HepG2 (cell line): Measurements from ENCODE around the gene JAGN1. TPM values are rescaled to one million over a fixed set of nuclear protein-coding genes. Genes with fewer than 3 reads are reported as not detected.

Experiments used
- HBP1 ChIP-seq: IDR thresholded peaks from 2 replicates; pipeline ENCODE4 v1.6.1; 2016; ENCODE audit warnings: low read depth, control low read depth
- HNF1B ChIP-seq: sonication (generic); formaldehyde crosslinking; IDR thresholded peaks from 2 replicates; pipeline ENCODE4 v1.5.1; 2020; ENCODE audit warnings: mild to moderate bottlenecking, moderate library complexity, missing genetic modification reagents
- IKZF1 ChIP-seq: fragments of 450-650 bp; IDR thresholded peaks from 2 replicates; pipeline ENCODE4 v1.7.1; 2016
- NFAT5 ChIP-seq: sonication (generic); formaldehyde crosslinking; IDR thresholded peaks from 2 replicates; pipeline ENCODE4 v1.4.0; 2020; ENCODE audit warnings: missing genetic modification reagents
- NR2F1 ChIP-seq, 2 experiments: fragments of 450-650 bp in 1 of 2; formaldehyde crosslinking in 1 of 2; IDR thresholded peaks; 2 replicates each; pipeline versions ENCODE4 v1.5.0 to v1.6.1; 2016 to 2020; ENCODE audit warnings: mild to moderate bottlenecking in 1 of 2, missing compliant biosample characterization in 1 of 2, missing genetic modification reagents in 1 of 2, moderate library complexity in 1 of 2
- RCOR2 ChIP-seq: IDR thresholded peaks from 2 replicates; pipeline ENCODE4 v1.6.1; 2016; ENCODE audit warnings: missing biosample characterization, missing genetic modification reagents
- SMAD3 ChIP-seq: sonication (generic); formaldehyde crosslinking; IDR thresholded peaks from 2 replicates; pipeline ENCODE4 v1.4.0; 2020; ENCODE audit warnings: missing genetic modification reagents
- SRF ChIP-seq: IDR thresholded peaks from 2 replicates; pipeline ENCODE4 v1.6.1; 2011; ENCODE audit warnings: mild to moderate bottlenecking, low read depth, low read length, moderate library complexity
- TFDP2 ChIP-seq: sonication (generic); formaldehyde crosslinking; IDR thresholded peaks from 2 replicates; pipeline ENCODE4 v1.4.0; 2020; ENCODE audit warnings: missing genetic modification reagents
- TSC22D2 ChIP-seq: sonication (generic); formaldehyde crosslinking; IDR thresholded peaks from 2 replicates; pipeline ENCODE4 v1.5.1; 2020; ENCODE audit warnings: missing genetic modification reagents, mild to moderate bottlenecking, borderline replicate concordance
- ZNF17 ChIP-seq: sonication (generic); formaldehyde crosslinking; IDR thresholded peaks from 2 replicates; pipeline ENCODE4 v1.5.0; 2020; ENCODE audit warnings: mild to moderate bottlenecking, missing genetic modification reagents
- ZNF317 ChIP-seq: sonication (generic); formaldehyde crosslinking; IDR thresholded peaks from 2 replicates; pipeline ENCODE4 v1.5.0; 2020; ENCODE audit warnings: mild to moderate bottlenecking, missing genetic modification reagents
- ZNF354B ChIP-seq: sonication (generic); formaldehyde crosslinking; IDR thresholded peaks from 2 replicates; pipeline ENCODE4 v1.8.0; 2022; ENCODE audit warnings: mild to moderate bottlenecking, missing genetic modification reagents
- ZNF749 ChIP-seq: sonication (generic); formaldehyde crosslinking; IDR thresholded peaks from 2 replicates; pipeline ENCODE4 v1.8.0; 2022; ENCODE audit warnings: mild to moderate bottlenecking, missing genetic modification reagents, moderate library complexity, borderline replicate concordance
- ZNF891 ChIP-seq: sonication (generic); formaldehyde crosslinking; IDR thresholded peaks from 2 replicates; pipeline ENCODE4 v1.5.0; 2020; ENCODE audit warnings: mild to moderate bottlenecking, missing genetic modification reagents
- polyA plus RNA-seq, 8 experiments: library from polyadenylated mRNA; depleted of rRNA in 3 of 8; stranded (reverse) in 7 of 8; unstranded in 1 of 8; fragments of >200 nt; fragmentation: Illumina TruSeq in 4 of 8; extraction: Trizol in 4 of 8; gene quantifications; 2 replicates each; pipeline versions ENCODE4 v1.2.1 to v1.2.3, GENCODE V29; 2011 to 2016; ENCODE audit warnings: low read depth in 4 of 8, missing spikeins in 1 of 8, mixed read lengths in 1 of 8; ENCODE audit not compliant: insufficient read depth in 1 of 8
- total RNA-seq, 5 experiments: library from RNA; depleted of rRNA; stranded (reverse); fragments of >200 nt; fragmentation: Illumina TruSeq; extraction: Trizol; gene quantifications; 2 replicates each; pipeline ENCODE4 v1.2.3, GENCODE V29; 2016; ENCODE audit warnings: low read depth in 1 of 5
- TF ChIP-seq, protein P1 (sequence below): sonication (generic); formaldehyde crosslinking; IDR thresholded peaks from 2 replicates; pipeline ENCODE4 v1.4.0; 2020; ENCODE audit warnings: low read depth, mild to moderate bottlenecking, missing genetic modification reagents

JAGN1 gene
- total and polyA plus RNA-seq, 2 of the 13 experiments (the other 11 are each of a cell fraction or from before 2014, with no cell fraction given) = 49.9 to 50.9 TPM

DNA sequence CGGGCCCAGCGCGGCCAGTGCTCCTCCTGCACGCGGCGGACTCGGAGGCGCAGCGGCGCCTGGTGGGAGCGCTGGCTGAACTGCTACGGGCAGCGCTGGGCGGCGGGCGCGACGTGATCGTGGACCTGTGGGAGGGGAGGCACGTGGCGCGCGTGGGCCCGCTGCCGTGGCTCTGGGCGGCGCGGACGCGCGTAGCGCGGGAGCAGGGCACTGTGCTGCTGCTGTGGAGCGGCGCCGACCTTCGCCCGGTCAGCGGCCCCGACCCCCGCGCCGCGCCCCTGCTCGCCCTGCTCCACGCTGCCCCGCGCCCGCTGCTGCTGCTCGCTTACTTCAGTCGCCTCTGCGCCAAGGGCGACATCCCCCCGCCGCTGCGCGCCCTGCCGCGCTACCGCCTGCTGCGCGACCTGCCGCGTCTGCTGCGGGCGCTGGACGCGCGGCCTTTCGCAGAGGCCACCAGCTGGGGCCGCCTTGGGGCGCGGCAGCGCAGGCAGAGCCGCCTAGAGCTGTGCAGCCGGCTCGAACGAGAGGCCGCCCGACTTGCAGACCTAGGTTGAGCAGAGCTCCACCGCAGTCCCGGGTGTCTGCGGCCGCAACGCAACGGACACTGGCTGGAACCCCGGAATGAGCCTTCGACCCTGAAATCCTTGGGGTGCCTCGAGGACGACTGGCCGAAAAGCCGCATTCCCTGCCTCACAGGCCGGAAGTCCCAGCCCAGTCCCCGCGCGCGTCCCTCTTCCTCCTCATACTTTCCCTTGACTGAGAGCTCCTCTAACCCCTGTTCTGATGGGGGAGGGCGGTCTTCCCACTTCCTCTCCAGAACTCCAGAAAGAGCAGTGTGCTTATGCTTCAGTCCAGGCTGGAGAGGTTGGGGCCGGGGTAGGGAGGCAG is 25.1 kb downstream of the JAGN1 start (continued):
- TF ChIP-seq ZNF317 (CRISPR knock-in tag) = no peak
- no peak for TF ChIP-seq TSC22D2 (CRISPR knock-in tag)
- TF ChIP-seq NFAT5 = peak; percentile 88; the same call in 1 of the 2 replicates
- peak; percentile 91 for TF ChIP-seq TFDP2
- TF ChIP-seq NR2F1 (CRISPR knock-in tag; IDR thresholded peaks at IDR 0.05) = no peak
- peak; percentile 68 for TF ChIP-seq HNF1B (CRISPR knock-in tag)
- TF ChIP-seq SMAD3 (CRISPR knock-in tag) = no peak
- TF ChIP-seq SRF = no peak
- no peak for TF ChIP-seq ZNF354B (CRISPR knock-in tag)
- peak; percentile 61; the same call in 1 of the 2 replicates for TF ChIP-seq ZNF749 (CRISPR knock-in tag)
- TF ChIP-seq, protein P1, sequence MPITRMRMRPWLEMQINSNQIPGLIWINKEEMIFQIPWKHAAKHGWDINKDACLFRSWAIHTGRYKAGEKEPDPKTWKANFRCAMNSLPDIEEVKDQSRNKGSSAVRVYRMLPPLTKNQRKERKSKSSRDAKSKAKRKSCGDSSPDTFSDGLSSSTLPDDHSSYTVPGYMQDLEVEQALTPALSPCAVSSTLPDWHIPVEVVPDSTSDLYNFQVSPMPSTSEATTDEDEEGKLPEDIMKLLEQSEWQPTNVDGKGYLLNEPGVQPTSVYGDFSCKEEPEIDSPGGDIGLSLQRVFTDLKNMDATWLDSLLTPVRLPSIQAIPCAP (CRISPR knock-in tag) = no peak
- TF ChIP-seq HBP1 (CRISPR knock-in tag) = no peak
- no peak for TF ChIP-seq IKZF1
- peak; percentile 93 for TF ChIP-seq ZNF891
- peak; percentile 93; the same call in 1 of the 2 replicates for TF ChIP-seq ZNF17 (CRISPR knock-in tag)
- TF ChIP-seq RCOR2 = no peak
